Activated CD8-positive, alpha-beta memory T cell treated with anti-CD3 and anti-CD28 coated beads for 48 hours (primary cell): ENCODE data around the gene RNF148.
"Not testable (repeated sequence)": the region's sequence is repeated elsewhere in the genome, so short reads cannot be mapped to it uniquely, and the experiment has no call there.

Experiments used
- DNase-seq, 3 experiments: peaks; one replicate each; pipeline ENCODE4 v3.0.0-alpha.2; 2020; ENCODE audit warnings: low read depth in 2 of 3, low spot score in 2 of 3

Gene RNF148

GRCh38 chr7:122691569-122692235 lies 11.0 kb downstream of the RNF148 start:
- no peak for DNase-seq

- no peak for DNase-seq
Measured at GRCh38 chr7:122689346-122690109, 13.2 kb downstream of the RNF148 start.

- DNase-seq, result no peak
Measured at GRCh38 chr7:122688400-122688998, 14.2 kb downstream of the RNF148 start.

- no peak for DNase-seq
Measured at GRCh38 chr7:122686360-122686878, 16.3 kb downstream of the RNF148 start.

DNA sequence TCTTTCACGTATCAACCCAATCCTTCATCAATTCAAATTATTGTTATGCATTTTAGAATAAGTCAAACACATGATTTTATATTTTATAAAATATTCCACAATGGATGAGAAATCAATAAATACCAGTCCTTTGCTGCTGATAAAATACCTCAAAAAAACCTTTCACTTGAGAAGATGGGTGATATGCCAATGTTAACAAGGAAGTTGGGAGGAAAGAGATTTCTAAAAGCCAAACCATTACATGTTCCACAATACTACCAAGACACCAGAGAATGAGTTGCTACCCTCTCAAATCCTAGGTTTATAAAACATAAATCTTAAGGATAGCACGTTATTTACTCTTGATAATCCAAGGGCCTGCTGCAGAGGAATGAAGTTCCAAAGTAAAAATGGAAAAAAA lies 18.2 kb downstream of the RNF148 start:
- no peak for DNase-seq

DNA sequence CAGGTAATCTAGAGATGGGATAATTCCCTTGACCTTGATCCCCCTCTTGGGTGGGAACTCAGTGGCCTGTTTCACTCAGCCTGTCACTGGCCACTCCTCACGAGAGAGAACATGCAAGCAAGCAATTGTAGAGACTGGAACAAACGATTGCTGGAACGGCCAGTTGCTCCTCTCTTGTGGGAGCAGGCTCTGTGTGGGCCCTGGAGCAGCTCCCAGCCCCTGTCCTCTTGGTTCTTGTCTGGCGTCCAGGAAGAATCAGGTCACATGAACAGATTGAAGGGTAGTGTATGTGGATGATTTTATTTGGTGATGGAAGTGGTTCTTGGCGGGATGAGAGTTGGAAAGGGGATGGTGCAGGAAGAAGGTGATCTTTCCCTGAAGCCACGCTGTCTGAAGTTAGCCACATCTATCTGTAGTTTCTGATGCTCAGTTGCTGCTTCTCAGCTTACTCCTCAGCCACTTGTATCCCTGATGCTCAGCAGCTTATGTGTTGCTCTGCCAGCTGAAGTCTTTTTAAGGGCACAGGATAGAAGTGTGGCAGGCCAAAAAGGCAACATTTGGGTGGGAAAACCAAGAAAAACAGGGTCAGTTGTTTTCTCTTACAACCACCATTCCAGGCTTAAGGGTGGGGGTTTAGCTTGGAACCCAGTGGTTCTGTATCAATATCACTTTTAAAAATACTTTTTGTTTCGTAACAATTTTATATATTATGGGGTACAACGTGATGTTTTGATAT lies 19.7 kb downstream of the RNF148 start:
- no peak for DNase-seq

GRCh38 chr7:122681186-122681585 lies 21.5 kb downstream of the RNF148 start:
- DNase-seq, result not testable (repeated sequence)

DNA sequence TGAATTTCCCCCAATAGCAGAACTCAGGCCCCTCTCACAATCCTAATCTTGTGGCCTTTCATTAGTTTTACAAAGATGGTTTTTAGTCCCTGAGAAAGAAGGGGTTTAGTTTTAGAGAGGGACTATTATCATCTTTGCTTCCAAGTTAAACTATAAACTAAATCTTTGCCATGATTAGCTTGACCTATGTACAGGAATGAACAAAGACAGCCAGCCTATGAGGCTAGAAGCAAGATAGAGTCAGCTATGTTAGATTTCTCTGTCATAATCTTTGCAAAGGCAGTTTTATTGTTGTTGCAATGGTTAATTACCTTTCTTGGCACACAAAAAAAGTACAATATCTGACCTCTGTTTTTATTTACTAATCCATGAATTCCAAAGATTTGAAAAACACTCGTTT lies 22.9 kb downstream of the RNF148 start:
- DNase-seq, result no peak

GRCh38 chr7:122679269-122679709 lies 23.4 kb downstream of the RNF148 start:
- not testable (repeated sequence) for DNase-seq

GRCh38 chr7:122677149-122677548 lies 25.6 kb downstream of the RNF148 start:
- no peak for DNase-seq

GRCh38 chr7:122676466-122676865 lies 26.3 kb downstream of the RNF148 start:
- DNase-seq, result no peak

GRCh38 chr7:122675621-122676020 lies 27.1 kb downstream of the RNF148 start:
- DNase-seq, result no peak

- no peak for DNase-seq
Measured at GRCh38 chr7:122675011-122675410, 27.7 kb downstream of the RNF148 start.

GRCh38 chr7:122674502-122674901 lies 28.2 kb downstream of the RNF148 start:
- no peak for DNase-seq

- no peak for DNase-seq
Measured at GRCh38 chr7:122673951-122674350, 28.8 kb downstream of the RNF148 start.

DNA sequence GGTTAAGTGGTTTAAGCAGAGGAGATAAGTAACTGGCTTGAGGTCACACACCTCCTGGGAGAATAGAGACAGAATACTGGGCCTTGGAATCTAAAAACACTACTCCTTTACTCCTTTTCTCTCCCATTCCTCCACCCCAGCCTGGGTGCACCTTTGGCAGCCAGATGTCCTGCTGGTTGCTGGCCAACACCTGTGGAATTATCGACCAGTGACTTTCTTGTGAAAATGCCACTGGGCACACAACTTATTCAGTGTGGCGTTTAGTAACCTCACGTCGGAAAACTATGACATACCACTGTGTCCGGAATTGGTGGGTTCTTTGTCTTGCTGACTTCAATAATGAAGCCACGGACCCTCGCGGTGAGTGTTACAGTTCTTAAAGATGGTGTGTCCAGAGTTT lies 30.2 kb downstream of the RNF148 start:
- DNase-seq, result no peak

GRCh38 chr7:122663733-122664132 lies 39.0 kb downstream of the RNF148 start:
- no peak for DNase-seq

DNA sequence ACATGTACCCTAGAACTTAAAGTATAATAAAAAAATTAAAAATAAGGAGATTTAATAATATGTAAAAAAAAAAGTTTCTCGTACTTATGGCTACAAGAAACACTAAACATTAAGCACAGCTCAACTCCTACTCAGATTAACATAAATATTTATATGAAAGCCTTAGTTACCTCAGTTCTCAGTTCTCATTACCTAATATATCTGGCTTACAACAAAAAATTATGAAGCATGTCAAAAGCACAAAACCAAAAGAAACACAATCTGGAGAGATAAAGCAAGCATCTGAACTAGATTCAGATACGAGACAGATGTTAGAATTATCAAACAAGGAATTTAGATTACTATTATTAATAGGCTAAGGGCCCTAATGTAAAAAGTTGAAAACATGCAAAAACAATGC lies 43.9 kb downstream of the RNF148 start:
- no peak for DNase-seq

- no peak for DNase-seq
Measured at GRCh38 chr7:122653685-122654084, 49.0 kb downstream of the RNF148 start.

DNA sequence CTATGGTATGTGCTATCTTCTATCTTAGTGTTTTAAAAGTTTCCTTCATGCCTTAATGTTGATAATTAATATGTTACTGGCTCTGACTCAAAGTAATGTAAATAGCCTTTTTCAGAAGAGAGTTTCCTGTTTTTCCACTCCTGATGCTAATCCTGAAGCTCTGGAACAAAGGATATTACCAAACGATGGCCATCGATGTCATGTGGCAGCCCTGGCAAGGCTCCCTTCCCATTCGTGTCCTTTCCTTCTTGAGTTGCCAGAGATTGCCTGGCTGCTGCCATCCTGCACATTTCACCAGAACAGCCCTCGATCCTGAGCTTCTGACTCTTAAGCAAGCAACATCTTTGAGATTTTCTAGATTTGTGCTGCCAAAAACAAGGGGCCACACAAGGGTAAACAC lies 49.8 kb downstream of the RNF148 start:
- DNase-seq, result no peak
